Endothelial cell of umbilical vein (primary cell): ENCODE measurements around the gene SLC29A3. TPM values are rescaled to one million over a fixed set of nuclear protein-coding genes. Genes with fewer than 3 reads are reported as not detected.

Source experiments
- BruUV-seq: library from RNA; stranded (reverse); fragments of 400-500 nt; replicated peaks from 2 replicates; lab custom pipeline; 2021; lab: Mats Ljungman, UMichigan
- CTCF ChIA-PET: fragments of 300-600, 350-600 bp; sonication (Branson Sonifier 250); formaldehyde crosslinking; loops from one replicate; lab custom pipeline; 2021; ENCODE audit warnings: antibody characterized with exemption, inconsistent platforms; lab: Charles Lee
- POLR2A ChIA-PET: fragments of 300-600, 350-600 bp; sonication (Branson Sonifier 250); formaldehyde crosslinking; loops from one replicate; lab custom pipeline; 2021; ENCODE audit warnings: antibody characterized with exemption, inconsistent platforms; lab: Charles Lee
- DNase-seq: peaks from one replicate; pipeline ENCODE4 v3.0.0-alpha.2; 2011; ENCODE audit warnings: low read depth, low spot score
- FAIRE-seq: peaks from 2 replicates; lab custom pipeline; 2011; peaks lifted over from hg19 to GRCh38; lab: Jason Lieb, UNC
- H2AFZ ChIP-seq: 2 replicates; pipeline ENCODE4 v1.6.0; 2012; ENCODE audit warnings: low read depth, low read length, control low read depth, inconsistent platforms
- H3K27ac ChIP-seq: 2 replicates; pipeline ENCODE4 v1.5.1; 2011; ENCODE audit warnings: low read depth, mild to moderate bottlenecking, control low read depth, low read length, moderate library complexity; ENCODE audit not compliant: insufficient read depth
- H3K27me3 ChIP-seq, 2 experiments: 2 replicates each; pipeline versions ENCODE4 v1.6.0 to v1.6.1; 2011; ENCODE audit warnings: low read length in 2 of 2, mixed read lengths in 1 of 2; ENCODE audit not compliant: control insufficient read depth in 2 of 2, insufficient read depth in 2 of 2
- H3K36me3 ChIP-seq, 2 experiments: 2 replicates in 1 of 2; 3 replicates in 1 of 2; pipeline ENCODE4 v1.5.1; 2011; ENCODE audit warnings: low read length in 2 of 2, mild to moderate bottlenecking in 1 of 2, moderate library complexity in 1 of 2; ENCODE audit not compliant: control insufficient read depth in 2 of 2, insufficient read depth in 2 of 2; ENCODE audit errors: extremely low read depth in 1 of 2
- H3K4me1 ChIP-seq: 3 replicates; pipeline ENCODE4 v1.5.1; 2011; ENCODE audit warnings: mild to moderate bottlenecking, low read length; ENCODE audit not compliant: control insufficient read depth, insufficient read depth; ENCODE audit errors: extremely low read depth
- H3K4me2 ChIP-seq: 2 replicates; pipeline ENCODE4 v1.6.1; 2011; ENCODE audit warnings: low read length, control low read depth, mixed read lengths; ENCODE audit not compliant: insufficient read depth
- H3K4me3 ChIP-seq, 3 experiments: fragments of 200-600 bp in 1 of 3; sonication (generic), shearing (Covaris generic) in 1 of 3; replicated peaks in 1 of 3; 2 replicates each; pipeline ENCODE4 v1.5.1; 2011 to 2016; ENCODE audit warnings: control low read depth in 3 of 3, low read length in 3 of 3, mild to moderate bottlenecking in 2 of 3, inconsistent platforms in 1 of 3, low read depth in 1 of 3, moderate library complexity in 1 of 3; ENCODE audit not compliant: insufficient read depth in 1 of 3
- H3K79me2 ChIP-seq: 2 replicates; pipeline ENCODE4 v1.6.0; 2012; ENCODE audit warnings: low read length, inconsistent platforms; ENCODE audit not compliant: control insufficient read depth, insufficient read depth
- H3K9ac ChIP-seq: replicated peaks from 2 replicates; pipeline ENCODE3; 2011; ENCODE audit warnings: low read length, control low read depth; ENCODE audit not compliant: insufficient read depth; ENCODE audit errors: extremely low read depth
- H3K9me1 ChIP-seq: replicated peaks from 3 replicates; pipeline ENCODE4 v1.6.0; 2011; ENCODE audit warnings: mild to moderate bottlenecking, low read length; ENCODE audit not compliant: control insufficient read depth, insufficient read depth; ENCODE audit errors: extremely low read depth
- H3K9me3 ChIP-seq: replicated peaks from 2 replicates; pipeline ENCODE4 v1.5.1; 2012; ENCODE audit warnings: low read length, inconsistent platforms; ENCODE audit not compliant: control insufficient read depth, insufficient read depth
- H4K20me1 ChIP-seq: replicated peaks from 2 replicates; pipeline ENCODE3; 2011; ENCODE audit warnings: mild to moderate bottlenecking, low read length; ENCODE audit not compliant: control insufficient read depth, insufficient read depth; ENCODE audit errors: extremely low read depth
- EZH2 ChIP-seq: IDR thresholded peaks from 2 replicates; pipeline ENCODE4 v1.6.1; 2012; ENCODE audit warnings: borderline replicate concordance, low read depth, mild to moderate bottlenecking, moderate library complexity, low read length, inconsistent platforms; ENCODE audit not compliant: severe bottlenecking
- FOS ChIP-seq: IDR thresholded peaks from 2 replicates; pipeline ENCODE4 v1.6.1; 2011; ENCODE audit warnings: mild to moderate bottlenecking, low read length, moderate library complexity, borderline replicate concordance; ENCODE audit not compliant: insufficient read depth
- GATA2 ChIP-seq: IDR thresholded peaks from 2 replicates; pipeline ENCODE4 v1.7.0; 2011; ENCODE audit warnings: low read depth, mild to moderate bottlenecking, moderate library complexity, mixed read lengths, low read length; ENCODE audit not compliant: insufficient read length, insufficient read depth
- JUN ChIP-seq: IDR thresholded peaks from 2 replicates; pipeline ENCODE4 v1.6.1; 2011; ENCODE audit warnings: borderline replicate concordance, low read depth; ENCODE audit not compliant: insufficient read length, insufficient read depth
- MYC ChIP-seq: IDR thresholded peaks from one replicate; pipeline ENCODE4 v1.6.1; 2011; ENCODE audit warnings: mild to moderate bottlenecking, low read depth, low read length
- POLR2A ChIP-seq: IDR thresholded peaks from 2 replicates; pipeline ENCODE4 v1.6.1; 2012; ENCODE audit warnings: low read depth, mild to moderate bottlenecking, control low read depth, low read length
- POLR2AphosphoS5 ChIP-seq: IDR thresholded peaks from 2 replicates; pipeline ENCODE4 v1.6.1; 2012; ENCODE audit warnings: low read depth, mild to moderate bottlenecking, control low read depth, low read length, moderate library complexity; ENCODE audit not compliant: insufficient read depth
- dilution Hi-C: fragments of 300-500 bp; cut with MboI; formaldehyde crosslinking; loops from one replicate; pipeline ENCODE4 v1.15.0; 2019; ENCODE audit warnings: low sequenced_read_pairs; ENCODE audit not compliant: extremely low pct_ligation_motif_present
- intact Hi-C: fragments of 100-400 bp; cut with micrococcal nuclease; formaldehyde crosslinking; loops from one replicate; pipeline ENCODE4 v1.10.0; 2022
- polyA plus RNA-seq, 4 experiments: library from polyadenylated mRNA; depleted of rRNA in 3 of 4; stranded (reverse) in 3 of 4; unstranded in 1 of 4; fragments of >200 nt; gene quantifications; 2 replicates each; pipeline versions ENCODE4 v1.2.1 to v1.2.3, GENCODE V29; 2011 to 2012; ENCODE audit warnings: missing spikeins in 1 of 4
- total RNA-seq: library from RNA; stranded (reverse); gene quantifications from 2 replicates; pipeline ENCODE4 v1.2.3, GENCODE V29; 2021
- TF ChIP-seq, protein P1 (sequence below): IDR thresholded peaks from 2 replicates; pipeline ENCODE4 v1.6.1; 2011; ENCODE audit not compliant: insufficient read depth, insufficient read length
- TF ChIP-seq, protein P2 (sequence below), 2 donors: IDR thresholded peaks; 1 replicate in 1 of 2; 2 replicates in 1 of 2; pipeline ENCODE4 v1.5.1; 2011; ENCODE audit warnings: low read length in 2 of 2, mild to moderate bottlenecking in 2 of 2, moderate library complexity in 2 of 2, control low read depth in 1 of 2, inconsistent platforms in 1 of 2, low read depth in 1 of 2; ENCODE audit not compliant: insufficient read depth in 1 of 2; ENCODE audit errors: extremely low read depth in 1 of 2

SLC29A3 gene
- total and polyA plus RNA-seq, 2 donors (not counting 3 experiments of a cell fraction or from before 2014, with no cell fraction given), result 5.0 to 9.1 TPM

DNA sequence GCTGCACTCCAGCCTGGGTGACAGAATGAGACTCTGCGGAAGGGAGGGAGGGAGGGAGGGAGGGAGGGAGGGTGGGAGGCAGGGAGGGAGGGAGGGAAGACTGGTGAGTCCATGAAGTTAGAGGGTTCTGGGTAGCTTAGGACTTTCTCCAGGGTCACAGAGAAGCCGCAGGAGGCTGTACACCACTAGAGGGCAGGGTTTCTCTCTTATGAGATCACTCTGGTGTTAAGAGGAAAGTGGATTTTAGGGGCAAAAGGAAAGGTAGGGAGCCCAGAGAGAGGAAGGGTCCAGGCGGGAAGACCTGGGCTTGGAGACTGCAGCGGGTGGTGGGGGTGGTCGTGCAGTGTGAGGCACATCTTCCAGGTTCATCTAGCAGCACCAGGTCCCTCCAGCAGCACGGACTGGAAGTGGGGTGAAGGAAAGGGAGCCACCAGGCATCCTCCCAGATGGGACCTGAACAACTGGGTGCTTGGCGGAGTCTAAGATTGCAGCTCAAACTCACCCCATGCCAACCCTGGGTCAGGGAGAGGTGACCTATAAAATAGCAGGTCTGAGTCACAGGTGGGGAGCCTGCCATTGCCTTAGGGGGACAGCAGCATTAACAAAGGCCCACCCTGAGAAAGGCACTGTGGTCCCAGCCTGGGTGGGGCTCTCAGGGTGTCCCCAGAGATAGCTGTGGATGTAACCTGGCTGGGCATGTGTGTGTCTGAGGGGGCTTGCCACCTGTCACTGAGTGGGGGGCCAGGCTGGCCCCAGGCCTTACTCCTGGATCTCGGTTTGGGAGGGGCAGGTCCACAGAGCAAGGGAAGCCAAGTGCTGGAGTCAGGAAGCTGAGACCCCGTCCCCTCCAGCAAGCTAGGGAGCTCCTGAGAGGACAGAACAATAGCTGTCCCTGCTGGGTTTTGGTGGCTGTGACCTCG lies 48.5 kb upstream of the SLC29A3 start:
- Histone ChIP-seq H3K9me1 (no peaks in the 10 kb centered on the region), H3K9ac (no peak overlapping the region), H3K36me3 (no peaks in the 10 kb centered on the region), H3K9me3 (no peaks in the 10 kb centered on the region), H3K4me3 (no peak overlapping the region), H3K79me2 (no peaks in the 10 kb centered on the region), H3K27ac (peak overlapping the region; percentile 82), H3K4me1 (peaks cover 19% of the 10 kb centered on the region), H3K27me3 (no peaks in the 10 kb centered on the region), H3K4me2 (no peak overlapping the region), H4K20me1 (no peaks in the 10 kb centered on the region), H2AFZ (no peak overlapping the region)
- POLR2A ChIA-PET, result interaction anchor here (0.5 to 0.6 kb wide), 2 partner anchors 29 to 762 kb away, joined by 3 read pairs; no protein-coding TSS in a partner anchor
- TF ChIP-seq POLR2AphosphoS5 (no peak), POLR2A (no peak), EZH2 (no peak), MYC (no peak), FOS (no peak), JUN (no peak), GATA2 (no peak)
- TF ChIP-seq, protein P1, sequence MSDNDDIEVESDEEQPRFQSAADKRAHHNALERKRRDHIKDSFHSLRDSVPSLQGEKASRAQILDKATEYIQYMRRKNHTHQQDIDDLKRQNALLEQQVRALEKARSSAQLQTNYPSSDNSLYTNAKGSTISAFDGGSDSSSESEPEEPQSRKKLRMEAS, result no peak
- TF ChIP-seq, protein P2, sequence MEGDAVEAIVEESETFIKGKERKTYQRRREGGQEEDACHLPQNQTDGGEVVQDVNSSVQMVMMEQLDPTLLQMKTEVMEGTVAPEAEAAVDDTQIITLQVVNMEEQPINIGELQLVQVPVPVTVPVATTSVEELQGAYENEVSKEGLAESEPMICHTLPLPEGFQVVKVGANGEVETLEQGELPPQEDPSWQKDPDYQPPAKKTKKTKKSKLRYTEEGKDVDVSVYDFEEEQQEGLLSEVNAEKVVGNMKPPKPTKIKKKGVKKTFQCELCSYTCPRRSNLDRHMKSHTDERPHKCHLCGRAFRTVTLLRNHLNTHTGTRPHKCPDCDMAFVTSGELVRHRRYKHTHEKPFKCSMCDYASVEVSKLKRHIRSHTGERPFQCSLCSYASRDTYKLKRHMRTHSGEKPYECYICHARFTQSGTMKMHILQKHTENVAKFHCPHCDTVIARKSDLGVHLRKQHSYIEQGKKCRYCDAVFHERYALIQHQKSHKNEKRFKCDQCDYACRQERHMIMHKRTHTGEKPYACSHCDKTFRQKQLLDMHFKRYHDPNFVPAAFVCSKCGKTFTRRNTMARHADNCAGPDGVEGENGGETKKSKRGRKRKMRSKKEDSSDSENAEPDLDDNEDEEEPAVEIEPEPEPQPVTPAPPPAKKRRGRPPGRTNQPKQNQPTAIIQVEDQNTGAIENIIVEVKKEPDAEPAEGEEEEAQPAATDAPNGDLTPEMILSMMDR (IDR thresholded peaks at IDR 0.05; ENCODE audit: extremely low read depth in 1 of 2, insufficient read depth in 1 of 2, low read depth in 1 of 2, low read length in 2 of 2), result peak; percentile 66 to 80
- DNase-seq (peak; percentile 54), FAIRE-seq (peak; percentile 64)
- CTCF ChIA-PET, result interaction anchor here (0.5 to 3.9 kb wide), 39 partner anchors 8 to 941 kb away, joined by 3 to 97 read pairs (median 5); partner anchors contain the start of gene UNC5B
- intact Hi-C loops, result loop anchor here (1.0 to 5.0 kb wide), 3 partner anchors 15 to 343 kb away; no protein-coding TSS in a partner anchor
- no TSS peak for BruUV-seq
- dilution Hi-C loops, result no loop called here
